Esophagus muscularis mucosa (tissue), 3 donors: ENCODE data around the gene UBASH3A.

Experiments used
- CTCF ChIP-seq, 3 experiments: fragments of 200-600 bp in 2 of 3; fragments of 450-650 bp in 1 of 3; sonication (generic) in 2 of 3; IDR thresholded peaks; one replicate each; pipeline ENCODE4 v1.5.1; 2017 to 2019; ENCODE audit warnings: antibody characterized with exemption in 3 of 3, mild to moderate bottlenecking in 2 of 3, moderate library complexity in 1 of 3
- POLR2A ChIP-seq: fragments of 450-650 bp; IDR thresholded peaks from one replicate; pipeline ENCODE4 v1.6.1; 2017; ENCODE audit warnings: antibody characterized with exemption, moderate library complexity, mild to moderate bottlenecking, low read depth

GRCh38 chr21:42481169-42481568, 77.5 kb downstream of the UBASH3A start:
- TF ChIP-seq POLR2A (no peak), CTCF (IDR thresholded peaks at IDR 0.05) (no peak)
